Vagina (tissue), 2 donors: Measurements from ENCODE around the gene MYADM. TPM values are rescaled to one million over a fixed set of nuclear protein-coding genes. Genes with fewer than 3 reads are reported as not detected.

Experiments used
- DNase-seq, 2 donors: peaks; one replicate each; pipeline ENCODE4 v3.0.0-alpha.2; 2017; ENCODE audit errors: extremely low spot score in 2 of 2
- H3K27ac ChIP-seq: fragments of 200-600 bp; sonication (generic); one replicate; pipeline ENCODE4 v1.5.1; 2019
- H3K27me3 ChIP-seq: fragments of 200-600 bp; sonication (generic); one replicate; pipeline ENCODE4 v1.5.1; 2019
- H3K36me3 ChIP-seq, 2 donors: fragments of 200-600 bp; sonication (generic); one replicate each; pipeline ENCODE4 v1.5.1; 2017 to 2019
- H3K4me1 ChIP-seq: fragments of 200-600 bp; sonication (generic); one replicate; pipeline ENCODE4 v1.5.1; 2019
- H3K4me3 ChIP-seq, 2 donors: fragments of 200-600 bp; sonication (generic); 1 replicate in 1 of 2; 2 replicates in 1 of 2; pipeline ENCODE4 v1.5.1; 2016 to 2019
- H3K9me3 ChIP-seq: fragments of 200-600 bp; sonication (generic); one replicate; pipeline ENCODE4 v1.5.1; 2019
- CTCF ChIP-seq, 3 experiments: fragments of 450-650 bp in 2 of 3; fragments of 200-600 bp in 1 of 3; sonication (generic) in 1 of 3; IDR thresholded peaks; one replicate each; pipeline ENCODE4 v1.5.1; 2017 to 2019; ENCODE audit warnings: antibody characterized with exemption in 3 of 3, mild to moderate bottlenecking in 2 of 3, moderate library complexity in 2 of 3
- POLR2A ChIP-seq, 2 donors: fragments of 450-650 bp; IDR thresholded peaks; one replicate each; pipeline ENCODE4 v1.6.1; 2017; ENCODE audit warnings: antibody characterized with exemption in 2 of 2, mild to moderate bottlenecking in 2 of 2, moderate library complexity in 2 of 2
- POLR2AphosphoS5 ChIP-seq, 2 donors: sonication (generic); formaldehyde crosslinking; IDR thresholded peaks; one replicate each; pipeline ENCODE4 v1.9.0; 2017; ENCODE audit warnings: antibody characterized with exemption in 2 of 2, mild to moderate bottlenecking in 2 of 2, low read depth in 1 of 2; ENCODE audit not compliant: insufficient read depth in 1 of 2
- intact Hi-C: fragments of 100-400 bp; cut with DNase I; formaldehyde crosslinking; loops from one replicate; pipeline ENCODE4 v1.15.1; 2023
- total RNA-seq: library from RNA; depleted of rRNA; stranded (reverse); fragments of >200 nt; gene quantifications from one replicate; pipeline ENCODE4 v1.2.3, GENCODE V29; 2016

Gene MYADM
- total RNA-seq, 1 donor from 2014 or later, result 68.3 TPM

GRCh38 chr19:53873773-53874605 is 6.3 kb downstream of the MYADM start:
- TF ChIP-seq CTCF (IDR thresholded peaks at IDR 0.05) (no peak), POLR2AphosphoS5 (IDR thresholded peaks at IDR 0.05; ENCODE audit: insufficient read depth in 1 of 2, low read depth in 1 of 2) (peak in 1 of 2 donors; percentile 15), POLR2A (IDR thresholded peaks at IDR 0.05) (no peak)
- H3K36me3 ChIP-seq, result peaks cover 0 to 20% of the 10 kb centered on the region in 2 donors
- H3K4me3 ChIP-seq, result no peak overlapping the region
- intact Hi-C loops, result no loop called here
- H3K9me3 ChIP-seq, result no peaks in the 10 kb centered on the region
- H3K27me3 ChIP-seq, result no peaks in the 10 kb centered on the region
- peaks cover 37% of the 10 kb centered on the region for H3K4me1 ChIP-seq
- no peak for DNase-seq
- no peak overlapping the region for H3K27ac ChIP-seq

GRCh38 chr19:53874606-53874990 is 6.9 kb downstream of the MYADM start:
- Histone ChIP-seq H3K27me3 (no peaks in the 10 kb centered on the region), H3K36me3 (peaks cover 0 to 20% of the 10 kb centered on the region in 2 donors), H3K27ac (no peak overlapping the region), H3K4me3 (no peak overlapping the region), H3K4me1 (peaks cover 39% of the 10 kb centered on the region), H3K9me3 (no peaks in the 10 kb centered on the region)
- DNase-seq, result no peak
- TF ChIP-seq POLR2A (IDR thresholded peaks at IDR 0.05) (no peak), CTCF (IDR thresholded peaks at IDR 0.05) (no peak), POLR2AphosphoS5 (IDR thresholded peaks at IDR 0.05; ENCODE audit: insufficient read depth in 1 of 2, low read depth in 1 of 2) (no peak)
- intact Hi-C loops, result no loop called here

GRCh38 chr19:53875602-53876325 is 8.1 kb downstream of the MYADM start:
- H3K36me3 ChIP-seq, result peaks cover 0 to 20% of the 10 kb centered on the region in 2 donors
- DNase-seq, result no peak
- H3K9me3 ChIP-seq, result no peaks in the 10 kb centered on the region
- H3K27me3 ChIP-seq, result no peaks in the 10 kb centered on the region
- H3K4me1 ChIP-seq, result peaks cover 30% of the 10 kb centered on the region
- TF ChIP-seq CTCF (IDR thresholded peaks at IDR 0.05), result no peak
- TF ChIP-seq POLR2A (IDR thresholded peaks at IDR 0.05), result no peak
- no peak for TF ChIP-seq POLR2AphosphoS5 (IDR thresholded peaks at IDR 0.05; ENCODE audit: insufficient read depth in 1 of 2, low read depth in 1 of 2)
- intact Hi-C loops, result no loop called here
- H3K4me3 ChIP-seq, result no peak overlapping the region
- H3K27ac ChIP-seq, result no peak overlapping the region

GRCh38 chr19:53876651-53877224 is 9.1 kb downstream of the MYADM start:
- intact Hi-C loops, result no loop called here
- TF ChIP-seq POLR2AphosphoS5 (IDR thresholded peaks at IDR 0.05; ENCODE audit: insufficient read depth in 1 of 2, low read depth in 1 of 2), result no peak
- no peak for TF ChIP-seq POLR2A (IDR thresholded peaks at IDR 0.05)
- no peak for TF ChIP-seq CTCF (IDR thresholded peaks at IDR 0.05)
- Histone ChIP-seq H3K9me3 (no peaks in the 10 kb centered on the region), H3K36me3 (peaks cover 0 to 20% of the 10 kb centered on the region in 2 donors), H3K27ac (no peak overlapping the region), H3K4me3 (no peak overlapping the region), H3K27me3 (no peaks in the 10 kb centered on the region), H3K4me1 (peaks cover 31% of the 10 kb centered on the region)
- DNase-seq, result no peak
